Daoy (cell line): ENCODE measurements around the gene SFTPD. TPM values are rescaled to one million over a fixed set of nuclear protein-coding genes. Genes with fewer than 3 reads are reported as not detected.
A peak's percentile ranks its signal among the peaks of the same experiment; 100 is the strongest.
"Not testable (repeated sequence)": the region's sequence is repeated elsewhere in the genome, so short reads cannot be mapped to it uniquely, and the experiment has no call there.

Experiments used
- DNase-seq: peaks from one replicate; pipeline ENCODE4 v3.0.0-alpha.2; 2015; ENCODE audit warnings: low read depth
- total RNA-seq: library from RNA; depleted of rRNA; stranded (reverse); fragments of >200 nt; shearing (Covaris generic); gene quantifications from 2 replicates; pipeline ENCODE4 v1.2.3, GENCODE V29; 2014; rRNA removed

SFTPD gene
- not detected in 2 replicates for total RNA-seq

- DNase-seq: no peak
These were observed at the start of gene SFTPD for GRCh38 chr10:79948976-79949722. Gene SFTPD (minus strand): TSS chr10:79949105. CDS start chr10:79946659, 2,446 bp downstream.

GRCh38 chr10:79995979-79996634, 47.2 kb upstream of the SFTPD start:
- no peak for DNase-seq

GRCh38 chr10:79994556-79994955, 45.7 kb upstream of the SFTPD start:
- no peak for DNase-seq

GRCh38 chr10:79988199-79988598, 39.3 kb upstream of the SFTPD start:
- not testable (repeated sequence) for DNase-seq

- not testable (repeated sequence) for DNase-seq
These were observed 37.8 kb upstream of the SFTPD start for GRCh38 chr10:79986661-79987060.

- peak; percentile 4 for DNase-seq
These were observed 36.7 kb upstream of the SFTPD start for GRCh38 chr10:79985481-79986072.

- peak; percentile 37 for DNase-seq
These were observed 35.9 kb upstream of the SFTPD start for GRCh38 chr10:79984851-79985250.

- DNase-seq: no peak
These were observed 34.5 kb upstream of the SFTPD start for GRCh38 chr10:79983286-79983909.

- no peak for DNase-seq
These were observed 34.0 kb upstream of the SFTPD start for GRCh38 chr10:79982861-79983260.

GRCh38 chr10:79982362-79982800, 33.5 kb upstream of the SFTPD start:
- peak; percentile 27 for DNase-seq

- peak; percentile 70 for DNase-seq
These were observed 32.8 kb upstream of the SFTPD start for GRCh38 chr10:79981450-79982361.

GRCh38 chr10:79980711-79981110, 31.8 kb upstream of the SFTPD start:
- DNase-seq: no peak

GRCh38 chr10:79979976-79980687, 31.2 kb upstream of the SFTPD start:
- no peak for DNase-seq

- no peak for DNase-seq
These were observed 30.5 kb upstream of the SFTPD start for GRCh38 chr10:79979310-79979975.

GRCh38 chr10:79976999-79977398, 28.1 kb upstream of the SFTPD start:
- no peak for DNase-seq

- no peak for DNase-seq
These were observed 21.2 kb upstream of the SFTPD start for GRCh38 chr10:79970062-79970461.

- DNase-seq: no peak
These were observed 999 bp downstream of the SFTPD start for GRCh38 chr10:79947787-79948424.

- no peak for DNase-seq
These were observed 1.9 kb downstream of the SFTPD start for GRCh38 chr10:79947083-79947415.

GRCh38 chr10:79946271-79947082, 2.4 kb downstream of the SFTPD start:
- DNase-seq: no peak
